Measurements from ENCODE around the gene CRTAC1. TPM values are rescaled to one million over a fixed set of nuclear protein-coding genes. Genes with fewer than 3 reads are reported as not detected.

CRTAC1 gene
- total RNA-seq, 1 experiment from 2014 or later: not detected

DNA sequence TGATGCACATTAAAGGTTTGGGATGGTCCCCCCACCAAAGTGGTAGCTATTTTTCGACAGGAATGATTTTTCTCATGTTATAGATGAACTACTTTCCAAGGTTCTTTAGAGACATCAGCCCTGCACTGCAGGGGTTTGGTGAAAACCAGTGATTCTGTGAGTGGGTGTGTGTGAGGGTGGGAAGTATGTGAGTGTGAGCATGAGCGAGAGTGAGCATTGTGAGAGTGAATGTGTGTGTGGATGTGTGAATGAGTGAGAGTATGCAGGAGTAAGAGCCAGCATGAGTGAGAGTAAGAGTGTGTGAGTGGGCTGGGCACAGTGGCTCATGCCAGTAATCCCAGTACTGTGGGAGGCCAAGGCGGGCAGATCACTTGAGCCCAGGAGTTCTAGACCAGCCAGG is 105.7 kb downstream of the CRTAC1 start:
- DNase-seq (ENCODE audit: low read depth): no peak

DNA sequence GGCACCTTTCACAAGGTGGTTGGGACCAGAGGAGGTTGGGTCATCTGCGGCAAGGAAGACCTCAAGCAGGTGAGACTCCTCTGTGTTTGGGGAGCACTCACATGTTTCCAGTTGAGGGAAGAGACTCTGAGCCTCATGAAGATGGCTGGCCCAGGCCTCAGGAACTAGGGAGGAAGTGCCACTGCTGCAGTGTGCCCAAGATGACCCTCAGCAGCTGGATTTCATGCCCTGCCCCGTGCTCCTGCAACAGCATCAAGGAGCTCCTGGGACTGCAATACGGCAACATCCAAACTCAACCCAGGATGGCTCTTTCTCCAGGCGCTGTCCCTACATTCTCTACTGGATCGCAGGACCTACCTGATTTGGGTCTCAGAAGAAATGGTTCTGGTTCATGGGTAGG is 106.9 kb downstream of the CRTAC1 start:
- no peak for DNase-seq (ENCODE audit: low read depth)

DNA sequence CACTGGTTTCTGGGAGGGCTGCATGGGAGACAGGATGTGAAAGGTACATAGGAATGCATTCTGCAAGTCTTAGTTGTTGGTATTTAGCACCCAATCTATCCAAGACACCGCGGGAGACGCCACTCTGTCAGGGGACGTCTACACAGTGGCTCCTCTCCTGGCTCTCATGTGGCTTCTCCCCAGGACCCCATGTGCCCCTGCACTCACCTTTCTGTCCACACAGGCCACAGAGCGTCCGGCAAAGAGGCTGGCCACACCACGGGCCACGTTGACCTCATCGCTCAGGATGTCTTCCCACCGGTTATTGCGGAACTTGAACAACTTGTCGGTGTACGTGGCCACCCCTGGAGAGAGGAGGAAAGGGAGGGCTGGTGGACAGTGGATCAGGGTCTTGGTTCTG is 107.4 kb downstream of the CRTAC1 start:
- DNase-seq (ENCODE audit: low read depth): no peak

DNA sequence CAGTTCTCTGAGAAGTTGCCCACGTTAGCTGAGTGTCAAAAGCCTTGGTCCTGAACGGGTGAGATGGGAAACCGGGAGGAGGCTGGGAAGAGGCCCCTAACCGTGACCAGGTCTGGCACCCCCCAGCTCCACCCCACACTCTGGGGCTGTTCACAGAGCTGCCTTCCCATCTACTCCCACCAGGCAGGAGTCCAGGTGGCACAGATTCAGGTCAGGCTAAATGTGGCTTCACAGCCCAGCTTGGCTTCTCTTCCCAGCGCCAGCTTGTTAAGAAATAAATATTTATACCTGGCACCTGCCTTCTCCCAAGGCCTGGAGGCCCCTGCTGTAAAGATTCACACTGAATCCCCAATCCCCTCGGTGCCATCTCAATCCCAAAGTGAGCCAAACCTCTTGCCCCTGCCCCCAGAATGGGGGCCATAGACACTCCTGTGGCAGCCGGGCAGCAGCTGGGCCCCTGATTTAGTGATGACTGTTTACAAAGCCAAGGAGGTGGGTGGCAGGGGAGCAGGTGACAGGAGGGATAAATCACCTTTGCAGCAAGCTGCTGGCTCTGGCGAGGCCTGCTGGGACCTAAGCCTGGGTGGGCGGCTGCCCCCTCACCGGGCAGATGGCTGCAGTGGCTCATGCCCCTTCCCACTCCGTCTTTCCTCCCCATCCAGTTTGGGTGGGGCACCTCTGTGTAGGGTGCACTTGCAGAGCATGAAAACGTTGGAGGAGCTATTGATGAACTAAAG is 108.2 kb downstream of the CRTAC1 start:
- no peak for DNase-seq (ENCODE audit: low read depth)

DNA sequence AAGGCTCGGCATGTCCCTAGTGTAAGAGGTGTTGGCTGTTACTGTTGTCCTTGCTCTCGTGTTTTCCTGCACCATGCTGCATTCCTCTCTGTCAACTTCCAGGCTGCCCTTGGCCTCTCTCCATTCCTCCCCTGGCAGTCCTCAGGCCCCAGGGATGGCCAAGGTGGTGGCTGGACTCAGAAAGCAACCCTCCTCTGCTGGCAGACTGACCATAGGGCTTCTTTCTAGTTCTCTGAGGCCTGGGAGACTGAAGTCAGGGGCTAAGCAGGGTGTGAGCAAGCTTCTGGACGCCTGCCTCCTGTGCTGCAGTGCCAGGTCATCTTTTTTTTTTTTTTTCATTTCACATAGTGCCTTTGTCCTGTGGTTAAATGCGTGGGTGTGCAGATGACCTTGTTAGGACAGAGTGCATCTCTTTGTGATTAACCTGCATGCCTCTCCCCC is 108.8 kb downstream of the CRTAC1 start:
- DNase-seq (ENCODE audit: low read depth): no peak

DNA sequence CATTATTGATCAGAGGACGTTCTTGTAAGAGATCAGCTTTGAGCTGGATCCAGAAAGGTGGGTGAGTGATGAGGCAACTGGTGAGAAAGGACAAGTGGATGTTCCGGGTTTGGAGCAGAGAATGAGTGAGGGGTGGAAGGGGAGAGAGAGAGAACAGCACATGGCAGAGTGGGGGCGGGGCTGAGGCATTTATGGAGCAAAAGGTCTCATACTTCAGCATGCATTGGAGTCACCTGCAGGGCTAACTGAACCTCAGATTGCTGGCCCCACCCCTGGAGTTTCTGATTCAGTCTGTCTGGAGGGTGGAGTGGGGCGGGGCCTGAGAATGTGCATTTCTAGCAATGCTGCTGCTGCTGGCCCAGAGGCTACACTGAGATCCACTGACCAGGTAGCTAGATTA is 109.6 kb downstream of the CRTAC1 start:
- no peak for DNase-seq (ENCODE audit: low read depth)

DNA sequence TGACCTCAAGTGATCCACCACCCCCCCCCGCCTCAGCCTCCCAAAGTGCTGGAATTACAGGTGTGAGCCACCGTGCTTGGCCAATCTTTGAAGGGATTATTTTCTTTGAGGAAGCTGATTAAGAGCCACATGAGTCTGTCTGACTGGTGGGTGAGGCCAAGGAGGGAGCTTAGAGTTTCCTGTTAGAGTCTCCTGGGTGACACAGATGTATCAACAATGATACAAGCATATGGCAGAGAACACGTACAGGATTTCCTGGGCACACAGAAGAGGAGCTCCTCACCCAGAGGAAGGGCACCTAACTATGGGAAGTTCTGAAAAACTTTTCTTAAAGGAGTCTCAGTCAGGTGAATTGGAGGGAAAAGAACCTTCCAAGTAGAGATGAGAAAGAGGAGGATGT is 111.4 kb downstream of the CRTAC1 start:
- DNase-seq (ENCODE audit: low read depth): peak; percentile 61

DNA sequence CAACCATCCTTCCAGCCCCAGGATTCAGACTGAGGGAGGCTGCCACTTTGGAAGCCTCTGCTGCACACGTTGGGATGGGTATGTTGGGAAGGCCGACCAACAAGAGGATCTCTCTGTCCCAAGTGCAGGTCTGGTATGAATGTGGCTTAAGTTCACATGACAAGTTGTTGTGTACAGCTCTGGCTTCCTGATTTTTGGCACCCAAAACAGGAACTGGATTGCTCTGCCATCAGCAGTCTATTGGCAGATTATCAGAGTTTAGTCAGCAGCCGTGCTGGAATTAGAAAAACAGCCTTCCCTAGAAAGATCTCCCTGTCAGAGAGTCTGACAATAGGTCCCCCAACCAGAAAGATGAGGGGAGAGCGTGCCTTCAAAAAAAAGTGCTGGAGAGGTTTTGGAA is 113.8 kb downstream of the CRTAC1 start:
- no peak for DNase-seq (ENCODE audit: low read depth)

DNA sequence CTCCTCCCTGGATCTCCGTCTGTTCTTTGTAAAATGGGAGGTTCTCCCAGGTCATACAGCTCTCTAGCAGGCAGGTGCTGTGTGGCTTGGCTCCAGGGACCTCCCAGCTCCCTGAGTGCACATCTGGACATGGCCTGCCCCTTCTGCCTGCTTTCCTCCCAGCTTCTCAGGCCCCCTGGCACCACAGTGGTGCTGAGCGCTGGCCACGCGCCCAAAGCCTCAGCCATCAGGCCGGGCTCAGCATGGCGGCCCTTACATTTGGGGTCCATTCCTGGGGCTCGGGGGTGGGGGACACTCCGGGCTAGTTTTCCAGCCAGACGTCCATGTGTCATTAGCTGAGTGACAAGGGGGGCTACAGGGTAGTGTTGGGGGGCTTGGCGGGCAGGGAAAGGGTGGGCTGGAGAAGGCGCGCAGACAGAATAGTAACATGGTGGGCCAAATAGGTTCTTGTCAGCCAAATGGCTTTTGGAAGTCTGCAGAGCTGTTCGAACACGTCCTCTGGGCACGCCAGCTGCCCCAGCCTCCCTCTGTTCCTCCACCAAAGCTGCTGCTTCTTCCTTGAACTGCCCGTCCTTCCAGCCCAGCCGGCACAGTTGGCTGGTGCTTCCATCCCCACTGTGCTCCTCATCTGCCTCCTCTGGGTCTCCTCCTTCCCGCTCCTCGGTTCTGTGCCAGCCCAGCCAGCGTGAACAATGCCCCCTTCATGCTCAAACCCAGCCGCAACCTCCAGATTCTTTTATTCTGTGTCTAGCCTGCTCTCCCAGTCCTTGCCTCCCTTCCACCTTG is 114.9 kb downstream of the CRTAC1 start:
- DNase-seq (ENCODE audit: low read depth): no peak

DNA sequence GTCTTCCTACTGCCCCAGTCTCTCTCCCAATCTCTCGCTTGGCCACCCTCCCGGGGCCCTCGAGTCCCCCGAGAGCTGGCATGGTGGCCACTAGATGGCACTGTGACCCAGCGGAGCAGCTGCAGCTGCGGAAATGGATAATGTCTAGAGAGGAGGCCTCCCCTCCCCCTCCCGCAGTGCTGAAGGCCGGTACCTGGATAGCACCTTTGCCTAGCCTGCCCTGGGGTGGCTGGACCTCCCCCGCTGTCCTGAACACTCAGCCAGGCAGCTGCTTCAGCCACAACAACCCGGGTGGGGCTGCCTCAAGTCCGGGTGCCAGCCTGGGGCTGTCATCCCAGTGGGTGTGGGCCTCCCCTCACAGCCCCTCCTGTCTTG is 115.6 kb downstream of the CRTAC1 start:
- peak; percentile 42 for DNase-seq (ENCODE audit: low read depth)

DNA sequence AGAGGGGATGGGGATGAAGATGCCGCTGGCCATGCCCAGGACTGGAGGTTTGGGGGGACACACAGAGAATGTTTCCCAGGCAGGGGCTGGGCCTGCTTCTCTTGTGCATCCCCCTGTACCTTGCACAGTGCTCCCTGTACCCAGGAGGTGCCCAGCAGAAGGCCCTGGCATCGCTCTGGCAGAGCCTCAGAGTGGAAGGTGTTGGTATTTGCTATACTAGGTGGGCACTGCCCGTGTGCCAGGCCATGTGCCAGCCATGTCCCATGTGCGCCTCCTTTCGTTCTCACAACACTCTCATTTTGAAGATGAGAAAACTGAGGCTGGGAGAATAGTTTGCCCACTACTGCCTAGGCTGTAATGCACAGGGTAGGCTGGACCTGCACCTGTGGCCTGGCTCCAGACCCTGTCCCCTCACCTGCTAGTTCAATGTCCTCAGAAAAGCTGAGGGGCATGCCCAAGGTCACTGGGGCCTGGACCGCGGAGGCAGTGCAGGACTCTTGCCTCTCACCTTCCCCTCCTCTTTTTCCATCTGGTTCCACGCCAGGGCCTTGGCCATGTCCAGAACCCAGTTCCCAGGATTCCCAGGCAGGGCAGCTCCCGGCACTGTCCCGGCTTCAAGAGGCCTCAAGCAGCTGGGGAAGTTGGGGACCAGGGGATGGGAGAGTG is 116.1 kb downstream of the CRTAC1 start:
- DNase-seq (ENCODE audit: low read depth): no peak

DNA sequence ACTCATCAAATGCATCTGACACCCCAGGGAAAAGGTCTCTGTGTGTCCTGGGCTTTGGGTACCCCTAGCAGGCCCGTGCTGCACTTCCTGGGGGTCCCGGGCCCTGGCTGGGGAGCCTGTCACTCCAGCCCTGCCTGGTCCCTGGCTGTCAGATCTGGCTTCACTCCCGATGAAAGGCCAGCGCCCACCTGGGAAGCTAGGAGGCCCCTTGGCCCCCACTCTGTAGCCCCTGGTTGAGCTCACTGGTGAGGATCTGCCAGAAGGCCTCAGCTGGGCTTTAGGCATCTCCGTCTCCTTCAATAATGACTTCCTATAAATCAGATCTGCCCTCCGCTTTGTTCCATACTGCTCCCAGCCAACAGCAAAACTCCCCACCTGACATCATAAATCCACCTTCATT is 116.8 kb downstream of the CRTAC1 start:
- DNase-seq (ENCODE audit: low read depth): no peak

DNA sequence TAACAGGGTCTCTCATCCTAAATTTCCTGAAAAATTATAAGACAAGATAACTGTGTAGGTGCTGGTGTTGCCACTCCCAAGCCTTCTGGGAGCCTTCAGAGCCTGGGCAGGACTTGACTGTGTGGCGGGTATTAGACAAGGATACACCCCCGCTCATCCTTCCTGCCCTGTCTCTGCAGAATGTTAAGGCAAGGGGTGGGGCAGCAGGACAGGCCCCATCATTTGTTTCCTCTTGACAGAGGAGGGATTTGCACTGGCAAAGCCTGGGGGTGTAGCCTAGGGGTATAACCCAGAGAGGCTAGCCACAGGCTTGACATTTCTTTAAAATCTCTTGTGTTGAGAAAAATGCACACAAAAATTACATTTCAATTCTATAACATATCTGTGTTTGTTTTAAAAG is 117.2 kb downstream of the CRTAC1 start:
- DNase-seq (ENCODE audit: low read depth): no peak

DNA sequence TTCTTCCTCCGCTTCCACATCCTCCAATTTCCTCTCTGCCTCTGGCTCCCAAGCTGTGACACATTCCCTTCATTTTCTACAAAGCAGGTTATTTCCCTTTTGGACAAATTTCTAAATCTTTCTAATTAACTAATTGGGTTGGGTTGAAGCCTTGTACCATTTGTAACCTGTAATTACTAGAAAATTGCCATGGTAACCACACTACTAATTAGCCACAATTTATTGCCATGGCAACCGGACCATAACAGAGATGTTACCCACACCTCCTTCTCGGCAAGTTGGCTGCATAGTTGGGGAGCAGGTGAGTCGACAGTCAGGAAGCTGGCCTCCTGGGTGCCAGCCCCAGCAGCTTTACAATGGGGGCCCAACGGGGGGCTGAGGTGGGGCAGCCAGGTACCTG is 119.2 kb downstream of the CRTAC1 start:
- DNase-seq (ENCODE audit: low read depth): no peak

DNA sequence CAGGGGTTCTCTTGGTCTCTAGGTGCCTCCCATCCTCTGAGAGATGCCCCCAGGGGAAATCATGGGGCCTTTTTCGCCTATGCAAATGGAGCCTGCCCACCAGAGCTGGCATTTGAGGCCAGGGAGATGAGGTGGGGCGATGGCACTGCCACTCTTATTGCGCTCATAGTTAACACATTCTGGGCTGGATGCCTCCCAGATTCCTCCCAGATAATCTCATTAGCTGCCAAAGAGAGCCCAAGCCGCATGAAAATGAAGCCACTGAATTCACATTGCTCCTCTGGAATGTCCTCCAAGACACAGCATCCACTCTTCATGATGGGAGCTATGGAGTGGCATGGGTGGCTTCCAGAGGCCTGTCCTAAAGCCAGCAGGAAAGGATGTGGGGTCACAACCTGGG is 119.8 kb downstream of the CRTAC1 start:
- DNase-seq (ENCODE audit: low read depth): no peak

DNA sequence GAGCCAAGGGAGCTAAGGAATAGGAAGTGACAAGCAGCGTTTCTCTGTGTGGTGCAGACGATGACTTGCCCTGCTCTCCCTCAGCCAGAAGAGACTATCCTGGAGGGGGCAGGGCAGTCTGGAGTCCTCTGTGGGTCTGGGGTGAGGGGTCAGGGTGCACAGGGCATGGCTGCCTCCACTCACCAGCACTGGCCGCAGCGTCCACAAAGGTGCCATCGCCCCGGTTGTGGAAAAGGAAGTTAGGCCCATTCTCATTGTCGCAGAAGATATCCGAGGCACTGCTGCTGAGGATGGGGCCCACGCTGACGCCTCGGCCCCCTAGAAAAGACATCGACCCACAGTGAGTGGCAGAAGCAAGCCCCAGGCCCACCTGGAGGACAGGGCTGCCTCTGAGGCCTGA is 122.6 kb downstream of the CRTAC1 start:
- DNase-seq (ENCODE audit: low read depth): no peak

DNA sequence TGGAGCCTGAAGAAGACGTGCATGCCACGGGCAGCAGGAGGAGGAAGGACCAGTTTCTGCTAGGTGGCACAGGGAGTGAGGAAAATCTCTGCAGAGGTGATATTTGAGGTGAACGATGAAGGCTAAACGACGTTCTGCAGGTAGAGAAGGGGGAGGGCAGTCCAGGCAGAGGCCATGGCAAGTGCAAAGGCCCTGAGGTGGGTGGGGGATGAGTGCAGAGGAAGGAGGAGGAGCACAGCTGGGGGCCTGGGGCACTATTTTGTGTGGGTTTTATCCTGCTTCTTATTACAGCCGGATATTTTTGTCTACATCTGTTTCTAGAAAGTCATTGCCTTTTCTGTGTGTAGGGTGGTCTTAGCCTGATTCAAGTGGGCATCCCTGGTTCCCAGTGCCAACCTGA is 123.2 kb downstream of the CRTAC1 start:
- DNase-seq (ENCODE audit: low read depth): no peak

DNA sequence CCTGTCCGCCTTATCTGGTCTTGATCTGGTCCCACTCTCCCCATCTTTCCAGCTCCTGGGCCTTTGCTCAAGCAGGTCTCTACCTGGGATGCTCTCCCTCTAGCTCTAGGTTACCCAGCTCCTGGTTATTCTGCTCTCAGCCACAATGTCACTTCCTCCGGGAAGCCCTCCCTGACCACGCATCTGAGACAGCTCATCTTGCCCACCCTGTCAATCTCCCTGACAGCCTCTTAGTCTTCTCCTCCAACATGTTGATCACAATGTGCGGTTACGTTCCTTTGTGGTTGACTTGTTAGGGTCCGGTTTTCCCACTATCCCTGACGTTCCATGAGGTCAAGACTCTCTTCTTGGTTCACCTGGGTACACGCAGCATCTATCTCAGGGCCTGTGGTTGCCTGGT is 125.1 kb downstream of the CRTAC1 start:
- no peak for DNase-seq (ENCODE audit: low read depth)

DNA sequence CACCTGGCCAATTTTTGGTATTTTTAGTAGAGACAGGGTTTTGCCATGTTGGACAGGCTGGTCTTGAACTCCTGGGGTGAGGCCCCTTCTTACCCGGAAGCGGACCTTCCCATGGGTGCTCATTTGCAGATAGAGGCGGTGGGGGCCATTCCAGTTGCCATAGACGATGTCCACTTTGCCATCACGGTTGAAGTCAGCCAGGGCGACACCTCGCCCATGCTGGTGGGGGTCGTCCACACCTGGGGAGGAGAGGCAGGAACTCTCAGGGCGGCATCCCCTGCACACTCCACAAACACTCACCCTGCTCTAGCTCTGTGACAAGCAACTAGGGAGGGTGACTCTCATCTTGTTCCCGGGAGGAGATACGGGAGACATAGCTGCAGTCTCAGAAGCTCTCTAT is 125.8 kb downstream of the CRTAC1 start:
- DNase-seq (ENCODE audit: low read depth): no peak

DNA sequence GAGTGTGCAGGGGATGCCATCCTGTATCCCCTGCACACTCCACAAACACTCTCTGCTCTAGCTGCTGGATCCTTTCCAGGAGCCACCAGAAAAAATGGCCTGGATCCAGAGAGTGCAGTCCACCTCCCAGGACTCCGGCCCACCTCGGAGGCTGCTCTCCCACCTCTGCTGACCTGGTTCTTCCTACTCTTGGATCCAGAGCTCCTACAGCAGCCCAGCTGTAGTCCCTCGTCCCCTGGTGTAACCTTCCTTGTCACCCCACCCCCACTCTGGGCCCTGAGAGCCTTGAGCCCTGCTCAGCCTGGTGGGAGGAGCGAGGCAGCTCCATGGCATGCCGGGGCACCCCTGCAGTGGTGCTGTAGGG is 126.4 kb downstream of the CRTAC1 start:
- no peak for DNase-seq (ENCODE audit: low read depth)

DNA sequence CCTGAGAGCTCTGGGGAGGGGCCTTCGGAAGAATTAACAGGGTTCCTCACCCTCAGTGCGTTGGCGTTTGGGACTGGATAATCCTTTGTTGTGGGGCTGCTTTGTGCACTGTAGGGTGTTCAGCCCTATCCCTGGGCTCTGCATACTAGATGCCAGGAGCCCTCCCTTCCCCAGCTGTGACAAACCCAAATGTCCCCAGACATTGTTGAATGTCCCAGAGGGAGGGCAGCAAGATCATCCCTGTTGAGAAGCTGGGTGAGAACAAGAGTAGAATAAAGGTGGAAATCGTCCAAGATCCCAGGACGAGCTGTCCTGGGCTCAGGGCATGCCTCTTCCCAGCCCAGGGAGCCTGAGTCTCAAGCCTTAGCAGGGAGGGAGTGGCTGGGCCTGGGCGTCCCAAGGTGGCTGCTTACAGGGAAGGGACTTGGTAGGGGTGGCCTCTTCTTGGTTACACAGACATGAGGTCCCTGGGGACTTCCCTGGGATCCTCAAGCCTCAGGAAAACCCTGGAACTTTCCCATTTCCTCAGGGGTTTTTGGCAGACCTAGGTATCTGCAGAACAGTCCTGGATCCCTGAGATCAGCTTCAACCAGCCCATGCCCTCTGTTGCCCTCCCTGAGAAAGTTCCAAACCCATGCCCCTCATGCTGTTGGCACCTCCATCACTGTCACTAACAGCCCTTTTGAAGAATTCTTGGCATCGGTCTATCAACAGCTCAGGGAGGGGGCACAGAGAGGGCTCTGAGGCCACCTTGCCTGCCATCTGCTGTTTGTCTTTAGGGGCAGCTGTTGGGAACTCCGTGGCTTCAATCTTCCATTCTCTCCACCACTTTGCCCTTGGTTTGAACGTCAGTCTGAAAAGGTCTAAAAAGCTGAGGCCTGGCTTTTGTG is 127.0 kb downstream of the CRTAC1 start:
- DNase-seq (ENCODE audit: low read depth): no peak

DNA sequence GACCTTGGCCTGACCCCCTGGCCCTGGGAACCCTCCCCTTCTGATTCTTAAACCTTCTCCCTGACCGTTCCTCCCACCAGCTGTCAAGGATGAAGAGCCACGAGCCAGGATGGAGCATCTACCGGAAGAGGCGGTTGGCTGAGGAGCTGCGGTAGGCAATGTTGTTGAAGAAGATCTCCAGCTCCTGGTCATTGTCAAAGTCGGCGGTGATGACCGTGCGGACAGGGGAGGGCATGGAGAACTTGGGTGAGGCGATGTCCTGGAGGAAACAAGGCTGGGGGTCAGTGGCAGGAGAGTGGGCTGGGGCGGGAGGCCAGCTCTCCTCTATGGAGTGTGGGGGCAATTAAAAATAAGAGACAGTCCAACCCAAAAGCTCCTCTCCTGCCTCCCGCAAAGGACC is 129.0 kb downstream of the CRTAC1 start:
- no peak for DNase-seq (ENCODE audit: low read depth)

Data from HT1080 (cell line).